B cell (primary cell): ENCODE data around the gene TFAP2E.

Source experiments
- EZH2 ChIP-seq: IDR thresholded peaks from 2 replicates; pipeline ENCODE4 v1.6.1; 2012; ENCODE audit warnings: borderline replicate concordance, low read depth, mild to moderate bottlenecking, moderate library complexity, low read length; ENCODE audit not compliant: insufficient read depth, poor library complexity, severe bottlenecking
- TF ChIP-seq, protein P1 (sequence below): fragments of 200-600 bp; IDR thresholded peaks from one replicate; pipeline ENCODE4 v1.8.0; 2022; ENCODE audit warnings: antibody characterized with exemption, mild to moderate bottlenecking

DNA sequence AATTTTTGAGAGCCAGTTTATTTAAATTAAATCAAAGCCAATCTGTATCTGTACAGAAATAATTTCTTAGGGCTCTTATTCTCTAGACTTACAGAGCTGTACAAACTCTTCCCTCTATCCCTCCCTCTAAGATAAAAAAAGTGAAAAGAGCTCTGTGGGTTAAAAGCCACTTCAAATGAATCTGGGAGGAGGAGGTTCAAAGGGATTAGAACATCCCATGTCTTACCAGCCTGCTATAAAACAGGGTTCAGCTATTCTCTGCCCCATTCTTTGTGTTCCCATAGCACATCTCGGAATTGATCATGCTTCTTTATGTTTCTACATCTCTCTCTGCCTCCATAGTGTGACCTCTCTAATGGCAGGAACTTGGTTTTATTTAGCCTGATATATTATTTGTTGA lies 35.3 kb upstream of the TFAP2E start:
- TF ChIP-seq, protein P1, sequence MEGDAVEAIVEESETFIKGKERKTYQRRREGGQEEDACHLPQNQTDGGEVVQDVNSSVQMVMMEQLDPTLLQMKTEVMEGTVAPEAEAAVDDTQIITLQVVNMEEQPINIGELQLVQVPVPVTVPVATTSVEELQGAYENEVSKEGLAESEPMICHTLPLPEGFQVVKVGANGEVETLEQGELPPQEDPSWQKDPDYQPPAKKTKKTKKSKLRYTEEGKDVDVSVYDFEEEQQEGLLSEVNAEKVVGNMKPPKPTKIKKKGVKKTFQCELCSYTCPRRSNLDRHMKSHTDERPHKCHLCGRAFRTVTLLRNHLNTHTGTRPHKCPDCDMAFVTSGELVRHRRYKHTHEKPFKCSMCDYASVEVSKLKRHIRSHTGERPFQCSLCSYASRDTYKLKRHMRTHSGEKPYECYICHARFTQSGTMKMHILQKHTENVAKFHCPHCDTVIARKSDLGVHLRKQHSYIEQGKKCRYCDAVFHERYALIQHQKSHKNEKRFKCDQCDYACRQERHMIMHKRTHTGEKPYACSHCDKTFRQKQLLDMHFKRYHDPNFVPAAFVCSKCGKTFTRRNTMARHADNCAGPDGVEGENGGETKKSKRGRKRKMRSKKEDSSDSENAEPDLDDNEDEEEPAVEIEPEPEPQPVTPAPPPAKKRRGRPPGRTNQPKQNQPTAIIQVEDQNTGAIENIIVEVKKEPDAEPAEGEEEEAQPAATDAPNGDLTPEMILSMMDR, result no peak
- no peak for TF ChIP-seq EZH2
